ENCODE measurements around the gene PLCB3. TPM values are rescaled to one million over a fixed set of nuclear protein-coding genes. Genes with fewer than 3 reads are reported as not detected.

Gene PLCB3
- total and polyA plus RNA-seq, 2 of the 13 experiments (the other 11 are each of a cell fraction or from before 2014, with no cell fraction given) = 7.5 to 13.8 TPM

DNA sequence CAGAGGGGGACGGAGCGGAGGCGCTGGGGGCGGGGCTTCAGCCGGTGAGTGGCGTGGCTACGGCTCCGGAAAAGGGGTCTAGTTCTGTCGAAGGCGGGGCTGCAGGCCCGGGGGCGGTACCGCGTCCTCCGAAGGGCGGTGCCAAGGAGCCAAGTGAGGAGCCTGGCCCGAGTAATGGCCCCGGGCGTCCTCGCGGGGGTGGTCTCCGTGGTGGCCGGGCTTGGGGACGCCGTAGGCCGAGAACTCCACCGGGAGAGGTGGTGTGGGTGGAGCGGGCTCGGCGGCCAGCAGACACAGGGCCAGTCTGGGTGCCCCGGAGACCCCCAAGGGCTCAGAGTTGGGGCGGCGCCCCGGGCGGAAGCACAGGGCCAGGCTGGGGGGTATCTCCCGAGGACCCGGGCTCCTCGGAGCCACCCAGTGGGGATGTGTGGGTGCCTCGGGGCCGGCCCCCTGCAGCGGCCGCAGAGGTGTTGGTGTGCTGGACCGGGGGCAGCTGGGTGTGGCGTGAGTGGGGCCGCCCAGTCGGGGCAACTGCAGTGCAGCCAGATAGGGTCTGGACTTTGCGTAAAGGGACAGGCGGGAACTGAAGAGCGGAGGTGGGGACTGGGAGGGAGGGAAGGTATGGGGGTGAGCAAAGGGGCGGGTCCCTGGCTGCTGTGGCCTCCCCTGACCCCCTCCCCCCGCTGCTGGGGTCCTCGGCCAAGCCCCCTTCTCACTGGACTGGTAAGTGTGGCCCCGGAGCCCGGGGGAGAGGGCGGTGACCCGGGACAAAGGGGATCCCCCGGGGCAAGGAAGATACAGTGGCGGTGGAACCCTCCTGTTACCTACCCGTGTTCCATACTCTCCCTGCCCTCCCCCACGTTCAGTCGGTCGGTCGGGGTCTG, 9.6 kb upstream of the PLCB3 start (continued):
- no peak for TF ChIP-seq ZBTB10 (CRISPR knock-in tag; IDR thresholded peaks at IDR 0.05; ENCODE audit: borderline replicate concordance)
- TF ChIP-seq ZNF598 (CRISPR knock-in tag; IDR thresholded peaks at IDR 0.05; ENCODE audit: borderline replicate concordance) = peak; percentile 44; the same call in 1 of the 2 replicates
- TF ChIP-seq, protein P1, sequence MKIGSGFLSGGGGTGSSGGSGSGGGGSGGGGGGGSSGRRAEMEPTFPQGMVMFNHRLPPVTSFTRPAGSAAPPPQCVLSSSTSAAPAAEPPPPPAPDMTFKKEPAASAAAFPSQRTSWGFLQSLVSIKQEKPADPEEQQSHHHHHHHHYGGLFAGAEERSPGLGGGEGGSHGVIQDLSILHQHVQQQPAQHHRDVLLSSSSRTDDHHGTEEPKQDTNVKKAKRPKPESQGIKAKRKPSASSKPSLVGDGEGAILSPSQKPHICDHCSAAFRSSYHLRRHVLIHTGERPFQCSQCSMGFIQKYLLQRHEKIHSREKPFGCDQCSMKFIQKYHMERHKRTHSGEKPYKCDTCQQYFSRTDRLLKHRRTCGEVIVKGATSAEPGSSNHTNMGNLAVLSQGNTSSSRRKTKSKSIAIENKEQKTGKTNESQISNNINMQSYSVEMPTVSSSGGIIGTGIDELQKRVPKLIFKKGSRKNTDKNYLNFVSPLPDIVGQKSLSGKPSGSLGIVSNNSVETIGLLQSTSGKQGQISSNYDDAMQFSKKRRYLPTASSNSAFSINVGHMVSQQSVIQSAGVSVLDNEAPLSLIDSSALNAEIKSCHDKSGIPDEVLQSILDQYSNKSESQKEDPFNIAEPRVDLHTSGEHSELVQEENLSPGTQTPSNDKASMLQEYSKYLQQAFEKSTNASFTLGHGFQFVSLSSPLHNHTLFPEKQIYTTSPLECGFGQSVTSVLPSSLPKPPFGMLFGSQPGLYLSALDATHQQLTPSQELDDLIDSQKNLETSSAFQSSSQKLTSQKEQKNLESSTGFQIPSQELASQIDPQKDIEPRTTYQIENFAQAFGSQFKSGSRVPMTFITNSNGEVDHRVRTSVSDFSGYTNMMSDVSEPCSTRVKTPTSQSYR (CRISPR knock-in tag; IDR thresholded peaks at IDR 0.05; ENCODE audit: borderline replicate concordance) = peak; percentile 18; the same call in 1 of the 2 replicates
- 0 out of 2 replicates have a peak, but pooled peaks have one; percentile 0 for TF ChIP-seq ZNF678 (CRISPR knock-in tag; IDR thresholded peaks at IDR 0.05)
- no peak for TF ChIP-seq SP140L (CRISPR knock-in tag; IDR thresholded peaks at IDR 0.05; ENCODE audit: borderline replicate concordance)
- TF ChIP-seq AHDC1 (CRISPR knock-in tag; IDR thresholded peaks at IDR 0.05; ENCODE audit: borderline replicate concordance) = no peak
- no peak for TF ChIP-seq ZNF260 (CRISPR knock-in tag; IDR thresholded peaks at IDR 0.05; ENCODE audit: borderline replicate concordance, low read depth)
- TF ChIP-seq DBP (CRISPR knock-in tag; IDR thresholded peaks at IDR 0.05; ENCODE audit: not compliant biosample characterization) = no peak
- peak; percentile 63 for TF ChIP-seq UBTF (CRISPR knock-in tag; IDR thresholded peaks at IDR 0.05)
- TF ChIP-seq HNRNPLL (IDR thresholded peaks at IDR 0.05; ENCODE audit: low read depth, low read length, poor library complexity, severe bottlenecking) = peak; percentile 52
- 0 out of 2 replicates have a peak, but pooled peaks have one; percentile 4 for TF ChIP-seq ZNF331 (CRISPR knock-in tag; IDR thresholded peaks at IDR 0.05)
